Measurements from ENCODE around the gene TGFB2.

GRCh38 chr1:218368686-218369085 lies 23.6 kb downstream of the TGFB2 start:
- TF ChIP-seq, protein P1, sequence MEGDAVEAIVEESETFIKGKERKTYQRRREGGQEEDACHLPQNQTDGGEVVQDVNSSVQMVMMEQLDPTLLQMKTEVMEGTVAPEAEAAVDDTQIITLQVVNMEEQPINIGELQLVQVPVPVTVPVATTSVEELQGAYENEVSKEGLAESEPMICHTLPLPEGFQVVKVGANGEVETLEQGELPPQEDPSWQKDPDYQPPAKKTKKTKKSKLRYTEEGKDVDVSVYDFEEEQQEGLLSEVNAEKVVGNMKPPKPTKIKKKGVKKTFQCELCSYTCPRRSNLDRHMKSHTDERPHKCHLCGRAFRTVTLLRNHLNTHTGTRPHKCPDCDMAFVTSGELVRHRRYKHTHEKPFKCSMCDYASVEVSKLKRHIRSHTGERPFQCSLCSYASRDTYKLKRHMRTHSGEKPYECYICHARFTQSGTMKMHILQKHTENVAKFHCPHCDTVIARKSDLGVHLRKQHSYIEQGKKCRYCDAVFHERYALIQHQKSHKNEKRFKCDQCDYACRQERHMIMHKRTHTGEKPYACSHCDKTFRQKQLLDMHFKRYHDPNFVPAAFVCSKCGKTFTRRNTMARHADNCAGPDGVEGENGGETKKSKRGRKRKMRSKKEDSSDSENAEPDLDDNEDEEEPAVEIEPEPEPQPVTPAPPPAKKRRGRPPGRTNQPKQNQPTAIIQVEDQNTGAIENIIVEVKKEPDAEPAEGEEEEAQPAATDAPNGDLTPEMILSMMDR (IDR thresholded peaks at IDR 0.05), result no peak
- no peak for TF ChIP-seq POLR2A (IDR thresholded peaks at IDR 0.05)
